BJ (cell line): ENCODE results near the gene PLCXD3. TPM values are rescaled to one million over a fixed set of nuclear protein-coding genes. Genes with fewer than 3 reads are reported as not detected.

ENCODE experiments used
- CTCF ChIA-PET: fragments of 350-600 bp; formaldehyde crosslinking; extraction: SDS; loops from one replicate; lab custom pipeline; 2021; ENCODE audit warnings: antibody characterized with exemption, inconsistent platforms; lab: Yijun Ruan, JAX
- POLR2A ChIA-PET: fragments of 300-600 bp; sonication (Branson Sonifier 250); formaldehyde crosslinking; extraction: SDS; loops from one replicate; lab custom pipeline; 2021; ENCODE audit warnings: antibody characterized with exemption; lab: Charles Lee
- DNase-seq: peaks from one replicate; pipeline ENCODE4 v3.0.0-alpha.2; 2011; ENCODE audit warnings: low read depth
- H3K27me3 ChIP-seq: 2 replicates; pipeline ENCODE4 v1.6.0; 2011; ENCODE audit warnings: low read length; ENCODE audit not compliant: control insufficient read depth, insufficient read depth
- H3K36me3 ChIP-seq: 2 replicates; pipeline ENCODE4 v1.5.1; 2011; ENCODE audit warnings: low read length; ENCODE audit not compliant: control insufficient read depth, insufficient read depth
- H3K4me3 ChIP-seq: 2 replicates; pipeline ENCODE4 v1.5.1; 2011; ENCODE audit warnings: low read depth, mild to moderate bottlenecking, control low read depth, low read length
- CTCF ChIP-seq: IDR thresholded peaks from 2 replicates; pipeline ENCODE4 v1.5.1; 2011; ENCODE audit warnings: low read depth, mild to moderate bottlenecking, control low read depth, inconsistent platforms, low read length, moderate library complexity; ENCODE audit not compliant: insufficient read depth
- polyA plus RNA-seq: library from polyadenylated mRNA; depleted of rRNA; stranded (reverse); fragments of >200 nt; gene quantifications from 2 replicates; pipeline ENCODE4 v1.2.3, GENCODE V29; 2011

Gene PLCXD3
- polyA plus RNA-seq, 1 experiment: 0.05 TPM

GRCh38 chr5:41404757-41405156 lies 105.6 kb downstream of the PLCXD3 start:
- POLR2A ChIA-PET: no interaction called here
- DNase-seq: no peak
- no peak for TF ChIP-seq CTCF
- CTCF ChIA-PET: interaction anchor here (0.6 kb wide), 1 partner anchor 21 kb away, joined by 3 read pairs; no protein-coding TSS in a partner anchor
- Histone ChIP-seq H3K27me3 (no peaks in the 10 kb centered on the region), H3K4me3 (no peak overlapping the region), H3K36me3 (no peaks in the 10 kb centered on the region)

GRCh38 chr5:41403846-41404245 lies 106.6 kb downstream of the PLCXD3 start:
- no peak for DNase-seq
- Histone ChIP-seq H3K4me3 (no peak overlapping the region), H3K27me3 (no peaks in the 10 kb centered on the region), H3K36me3 (no peaks in the 10 kb centered on the region)
- POLR2A ChIA-PET: no interaction called here
- no peak for TF ChIP-seq CTCF
- CTCF ChIA-PET: no interaction called here

DNA sequence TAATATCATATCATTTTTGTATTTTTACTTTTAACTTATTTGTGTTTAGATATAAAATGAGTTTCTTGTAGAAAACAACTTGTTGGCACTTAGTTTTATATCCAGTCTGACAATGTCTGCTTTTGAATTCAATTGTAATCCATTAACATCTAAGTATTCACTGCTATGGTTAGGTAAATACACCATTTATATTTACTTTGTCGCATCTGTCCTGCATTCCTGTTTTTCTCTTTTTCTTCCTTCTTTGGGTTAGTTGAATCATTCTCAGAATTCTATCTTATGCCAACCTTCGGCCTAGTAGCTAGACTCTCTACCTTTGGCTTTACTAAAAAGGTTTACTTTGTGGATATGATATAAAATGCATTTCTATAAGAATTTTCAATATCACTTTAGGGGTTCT lies 107.6 kb downstream of the PLCXD3 start:
- Histone ChIP-seq H3K4me3 (no peak overlapping the region), H3K27me3 (no peaks in the 10 kb centered on the region), H3K36me3 (no peaks in the 10 kb centered on the region)
- POLR2A ChIA-PET: no interaction called here
- no peak for TF ChIP-seq CTCF
- CTCF ChIA-PET: interaction anchor here (0.6 kb wide), 1 partner anchor 65 kb away, joined by 3 read pairs; no protein-coding TSS in a partner anchor
- no peak for DNase-seq

DNA sequence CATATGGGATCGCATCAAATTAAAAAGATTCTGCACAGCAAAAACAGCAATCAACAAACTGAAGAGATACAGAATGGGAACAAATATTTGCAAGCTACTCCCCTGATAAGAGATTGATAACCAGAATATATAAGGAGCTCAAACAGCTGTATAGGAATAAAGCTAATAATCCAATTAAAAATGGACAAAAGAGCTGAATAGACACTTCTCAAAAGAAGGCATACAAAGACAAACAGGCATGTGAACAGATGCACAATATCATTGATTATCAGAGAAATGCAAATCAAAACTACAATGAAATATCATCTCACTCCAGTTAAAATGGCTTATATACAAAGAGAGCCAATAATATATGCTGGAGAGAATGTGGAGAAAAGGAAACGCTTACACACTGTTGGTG lies 110.6 kb downstream of the PLCXD3 start:
- no peak for TF ChIP-seq CTCF
- CTCF ChIA-PET: no interaction called here
- POLR2A ChIA-PET: no interaction called here
- no peaks in the 10 kb centered on the region for H3K36me3 ChIP-seq
- no peaks in the 10 kb centered on the region for H3K27me3 ChIP-seq
- no peak for DNase-seq
- H3K4me3 ChIP-seq: no peak overlapping the region

DNA sequence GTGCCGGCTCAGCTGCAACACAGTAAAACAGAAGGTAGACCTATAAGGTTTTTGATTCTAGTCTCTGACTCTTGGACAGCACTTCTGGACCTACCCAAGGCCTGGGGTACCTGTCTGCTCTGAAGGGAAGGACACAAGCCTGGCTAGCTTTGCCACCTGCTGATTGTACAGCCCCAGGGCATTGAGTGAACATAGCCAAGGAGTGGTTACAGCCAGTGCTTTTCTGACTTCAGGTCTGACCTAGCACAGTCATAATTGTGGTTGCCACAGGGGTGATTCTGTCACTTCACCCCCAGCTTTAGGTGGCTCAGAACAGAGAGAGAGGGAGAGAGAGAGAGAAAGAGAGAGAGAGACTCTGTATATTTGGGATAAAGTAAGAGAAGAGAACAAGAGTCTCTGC lies 118.4 kb downstream of the PLCXD3 start:
- Histone ChIP-seq H3K27me3 (no peaks in the 10 kb centered on the region), H3K4me3 (no peak overlapping the region)
- TF ChIP-seq CTCF: no peak

More for the DNA sequence above, 118.4 kb downstream of the PLCXD3 start:
- no peaks in the 10 kb centered on the region for H3K36me3 ChIP-seq
- DNase-seq: no peak
- ChIA-PET POLR2A (no interaction called here), CTCF (no interaction called here)
